GM06990 (cell line): Measurements from ENCODE around the gene NUPR1.
"Not testable (repeated sequence)": the region's sequence is repeated elsewhere in the genome, so short reads cannot be mapped to it uniquely, and the experiment has no call there.

Experiments used
- DNase-seq: peaks from one replicate; pipeline ENCODE4 v3.0.0-alpha.2; 2011; ENCODE audit not compliant: insufficient read length; ENCODE audit errors: extremely low read depth
- H3K27me3 ChIP-seq: replicated peaks from 2 replicates; pipeline ENCODE4 v1.6.0; 2011; ENCODE audit warnings: low read length; ENCODE audit not compliant: control insufficient read depth, insufficient read depth
- H3K36me3 ChIP-seq: 2 replicates; pipeline ENCODE4 v1.5.1; 2011; ENCODE audit warnings: low read length; ENCODE audit not compliant: control insufficient read depth, insufficient read depth
- H3K4me3 ChIP-seq: replicated peaks from 2 replicates; pipeline ENCODE4 v1.5.1; 2011; ENCODE audit warnings: low read depth, mild to moderate bottlenecking, control low read depth, low read length
- CTCF ChIP-seq: IDR thresholded peaks from 2 replicates; pipeline ENCODE4 v1.5.1; 2011; ENCODE audit warnings: low read length, control low read depth, mild to moderate bottlenecking, inconsistent platforms; ENCODE audit not compliant: insufficient read depth, poor library complexity, severe bottlenecking

NUPR1 gene

GRCh38 chr16:28549301-28549899, 10.6 kb upstream of the NUPR1 start:
- no peak for DNase-seq
- Histone ChIP-seq H3K36me3 (no peaks in the 10 kb centered on the region), H3K27me3 (no peaks in the 10 kb centered on the region)

GRCh38 chr16:28548306-28548802, 9.6 kb upstream of the NUPR1 start:
- DNase-seq, result no peak

More at GRCh38 chr16:28549301-28549899, 10.6 kb upstream of the NUPR1 start:
- H3K4me3 ChIP-seq, result no peak overlapping the region
- TF ChIP-seq CTCF, result peak; percentile 62

DNA sequence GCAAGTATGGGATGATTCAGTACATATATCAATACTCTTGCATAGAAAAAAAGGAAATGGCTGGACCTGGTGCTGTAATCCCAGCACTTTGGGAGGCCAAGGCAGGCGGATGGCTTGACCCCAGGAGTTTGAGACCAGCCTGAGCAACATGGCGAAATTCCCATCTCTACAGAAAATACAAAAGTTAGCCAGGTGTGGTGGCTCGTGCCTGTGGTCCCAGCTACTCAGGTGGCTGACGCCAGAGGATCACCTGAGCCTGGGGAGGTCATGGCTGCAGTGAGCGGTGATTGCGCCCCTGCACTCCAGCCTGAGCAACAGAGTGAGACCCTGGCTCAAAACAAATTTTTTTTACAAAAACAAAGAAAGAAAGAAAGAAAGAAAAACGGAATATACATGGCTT, 7.9 kb upstream of the NUPR1 start:
- no peak for TF ChIP-seq CTCF
- Histone ChIP-seq H3K4me3 (no peak overlapping the region), H3K27me3 (no peaks in the 10 kb centered on the region), H3K36me3 (no peaks in the 10 kb centered on the region)
- no peak for DNase-seq

More at GRCh38 chr16:28548306-28548802, 9.6 kb upstream of the NUPR1 start:
- no peak overlapping the region for H3K4me3 ChIP-seq
- no peaks in the 10 kb centered on the region for H3K27me3 ChIP-seq
- no peak for TF ChIP-seq CTCF
- no peaks in the 10 kb centered on the region for H3K36me3 ChIP-seq

- H3K27me3 ChIP-seq, H3K4me3 ChIP-seq, H3K36me3 ChIP-seq, DNase-seq: not testable (repeated sequence)
These were observed 7.2 kb upstream of the NUPR1 start for GRCh38 chr16:28545964-28546363.

GRCh38 chr16:28544998-28545397, 6.2 kb upstream of the NUPR1 start:
- no peak overlapping the region for H3K4me3 ChIP-seq
- no peak for TF ChIP-seq CTCF
- H3K36me3 ChIP-seq, result no peaks in the 10 kb centered on the region
- no peaks in the 10 kb centered on the region for H3K27me3 ChIP-seq
- DNase-seq, result no peak

DNA sequence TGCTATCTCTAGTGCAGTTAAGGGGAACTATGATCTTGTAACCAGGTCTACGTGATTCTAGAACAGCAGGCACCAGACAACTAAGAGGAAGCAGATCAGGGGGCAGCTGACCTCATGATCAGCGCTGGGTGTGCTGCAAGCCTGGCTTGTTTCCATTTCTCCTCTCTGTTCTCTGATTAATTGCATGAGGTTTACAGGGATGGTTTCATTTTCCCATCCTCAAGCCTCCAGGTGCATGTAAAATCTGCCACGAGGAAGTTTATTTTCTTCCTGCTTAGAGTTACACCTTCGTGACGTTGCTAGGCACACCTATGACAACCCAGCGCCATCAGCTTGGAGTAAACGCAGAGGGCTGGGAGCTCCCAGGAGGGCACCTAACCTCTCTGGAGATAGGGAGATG, 4.3 kb upstream of the NUPR1 start:
- H3K4me3 ChIP-seq, result no peak overlapping the region
- no peaks in the 10 kb centered on the region for H3K27me3 ChIP-seq
- no peak for TF ChIP-seq CTCF
- H3K36me3 ChIP-seq, result no peaks in the 10 kb centered on the region
- DNase-seq, result no peak
